H1 (cell line): ENCODE results near the gene ATP6V1G1. TPM values are rescaled to one million over a fixed set of nuclear protein-coding genes. Genes with fewer than 3 reads are reported as not detected.

Source experiments
- ASH2L ChIP-seq: fragments of 200-600, 300-600 bp; sonication (generic); IDR thresholded peaks from one replicate; pipeline ENCODE4 v1.7.1; 2017; ENCODE audit warnings: low read length
- ATF2 ChIP-seq: IDR thresholded peaks from 2 replicates; pipeline ENCODE4 v1.6.1; 2012; ENCODE audit warnings: low read length, inconsistent platforms
- SRF ChIP-seq: IDR thresholded peaks from 2 replicates; pipeline ENCODE4 v1.6.1; 2011; ENCODE audit warnings: mild to moderate bottlenecking, low read depth, low read length, moderate library complexity
- USF2 ChIP-seq: IDR thresholded peaks from 2 replicates; pipeline ENCODE4 v1.6.1; 2011; ENCODE audit warnings: low read length, improper control_type of control experiment
- polyA plus RNA-seq, 7 experiments: library from polyadenylated mRNA; depleted of rRNA in 3 of 7; stranded (reverse) in 5 of 7; unstranded in 2 of 7; fragments of >200 nt in 5 of 7; fragments of 200-250 nt in 2 of 7; gene quantifications; 1 replicate in 5 of 7; 2 replicates in 1 of 7; 4 replicates in 1 of 7; pipeline versions ENCODE4 v1.2.1 to v1.2.3, GENCODE V29; 2011 to 2013; ENCODE audit warnings: missing spikeins in 2 of 7, mixed read lengths in 2 of 7
- total RNA-seq: library from RNA; stranded (reverse); fragmentation: NEBNext Ultra II Directional; extraction: Animal tissue kit (Norgen Biotek cat#: 25700); gene quantifications from 2 replicates; pipeline ENCODE4 v1.2.1, GENCODE V29; 2021

ATP6V1G1 gene
- total and polyA plus RNA-seq, 2 of the 8 experiments (the other 6 are each of a cell fraction or from before 2014, with no cell fraction given) = 112 to 124 TPM

- TF ChIP-seq USF2 = no peak
- TF ChIP-seq ATF2 = no peak
- TF ChIP-seq SRF = no peak
- TF ChIP-seq ASH2L = no peak
Measured at GRCh38 chr9:114570742-114571141, 16.8 kb upstream of the ATP6V1G1 start (continued).
